ENCODE measurements around the gene OR12D2.
"Not testable (repeated sequence)": the region's sequence is repeated elsewhere in the genome, so short reads cannot be mapped to it uniquely, and the experiment has no call there.

OR12D2 gene

GRCh38 chr6:29395331-29395730 is at the start of gene OR12D2:
Gene OR12D2 (plus strand): TSS chr6:29395631. CDS start chr6:29396700, 1,069 bp downstream.
- DNase-seq = no peak

- not testable (repeated sequence) for DNase-seq
Measured at GRCh38 chr6:29349348-29349747, 46.1 kb upstream of the OR12D2 start.

GRCh38 chr6:29354980-29355379 is 40.5 kb upstream of the OR12D2 start:
- no peak for DNase-seq

GRCh38 chr6:29355603-29356002 is 39.8 kb upstream of the OR12D2 start:
- DNase-seq = no peak

- DNase-seq = no peak
Measured at GRCh38 chr6:29368765-29369164, 26.7 kb upstream of the OR12D2 start, which contains the start of gene OR5V1. Gene OR5V1 (minus strand): TSS chr6:29368865. CDS start chr6:29356195, 12,670 bp downstream.

GRCh38 chr6:29375191-29375590 is 20.2 kb upstream of the OR12D2 start, which contains the start of gene OR12D3:
Gene OR12D3 (minus strand): TSS chr6:29375291. CDS start chr6:29375287, 4 bp downstream.
- no peak for DNase-seq

- no peak for DNase-seq
Measured at GRCh38 chr6:29376003-29376402, 19.4 kb upstream of the OR12D2 start.

GRCh38 chr6:29388533-29388932 is 6.9 kb upstream of the OR12D2 start:
- DNase-seq = no peak

GRCh38 chr6:29399525-29399924 is 4.1 kb downstream of the OR12D2 start:
- no peak for DNase-seq

GRCh38 chr6:29403801-29404200 is 8.4 kb downstream of the OR12D2 start:
- no peak for DNase-seq

- no peak for DNase-seq
Measured at GRCh38 chr6:29414588-29414987, 19.2 kb downstream of the OR12D2 start, which contains the start of gene OR12D1. Gene OR12D1 (plus strand): TSS chr6:29414928.

- DNase-seq = no peak
Measured at GRCh38 chr6:29419516-29419915, 24.1 kb downstream of the OR12D2 start.

GRCh38 chr6:29424168-29424567 is 28.7 kb downstream of the OR12D2 start:
- DNase-seq = no peak

GRCh38 chr6:29424575-29424974 is 29.1 kb downstream of the OR12D2 start:
- no peak for DNase-seq

GRCh38 chr6:29425075-29425474 is 29.6 kb downstream of the OR12D2 start:
- DNase-seq = no peak

- DNase-seq = no peak
Measured at GRCh38 chr6:29426654-29427053, 31.2 kb downstream of the OR12D2 start.

GRCh38 chr6:29436730-29437129 is 41.3 kb downstream of the OR12D2 start:
- DNase-seq = not testable (repeated sequence)

- DNase-seq = no peak
Measured at GRCh38 chr6:29439006-29439405, 43.6 kb downstream of the OR12D2 start, which contains the start of gene OR10C1. Gene OR10C1 (plus strand): TSS chr6:29439306. CDS start chr6:29440016, 710 bp downstream.

GRCh38 chr6:29442719-29443118 is 47.3 kb downstream of the OR12D2 start:
- DNase-seq = no peak

GRCh38 chr6:29444031-29444430 is 48.6 kb downstream of the OR12D2 start:
- DNase-seq = not testable (repeated sequence)

Data from COR-L47 (cell line).